ENCODE measurements around the gene ZNF791. TPM values are rescaled to one million over a fixed set of nuclear protein-coding genes. Genes with fewer than 3 reads are reported as not detected.
"Not testable (repeated sequence)": the region's sequence is repeated elsewhere in the genome, so short reads cannot be mapped to it uniquely, and the experiment has no call there.

Gene ZNF791
- polyA plus RNA-seq, 2 donors, result 5.1 to 8.1 TPM

DNA sequence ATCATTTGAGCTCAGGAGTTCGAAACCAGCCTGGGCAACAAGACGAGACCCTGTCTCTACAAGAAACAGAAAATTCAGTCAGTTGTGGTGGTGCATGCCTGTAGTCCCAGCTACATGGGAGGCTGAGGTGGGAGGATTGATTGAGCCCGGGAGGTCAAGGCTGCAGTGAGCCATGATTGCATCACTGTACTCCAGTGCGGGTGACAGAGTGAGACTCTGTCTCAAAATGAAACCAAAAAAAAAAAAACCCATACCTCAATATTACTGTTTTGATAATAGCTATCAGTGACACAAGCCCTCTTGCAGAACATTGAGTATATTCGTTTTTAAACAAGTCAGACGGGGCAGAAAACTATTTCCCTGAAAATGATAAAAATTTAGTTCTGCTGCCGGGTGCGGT is 16.2 kb downstream of the ZNF791 start:
- no peak overlapping the region for H3K27ac ChIP-seq (ENCODE audit: low read depth in 2 of 2, low read length in 1 of 2)
- H3K4me3 ChIP-seq (ENCODE audit: low read depth in 1 of 2, low read length in 2 of 2), result no peak overlapping the region
- H3K9me3 ChIP-seq (ENCODE audit: control insufficient read depth in 2 of 2, insufficient read depth in 1 of 2, low read depth in 1 of 2, low read length in 1 of 2), result peaks cover 0 to 9% of the 10 kb centered on the region in 2 donors
- no peaks in the 10 kb centered on the region for H3K27me3 ChIP-seq (ENCODE audit: control insufficient read depth in 1 of 2, insufficient read depth in 2 of 2, low read length in 2 of 2)
- 84 to 93% methylated on average over 8 of the region's 8 CpGs for WGBS, 2 donors
- H3K4me1 ChIP-seq (ENCODE audit: control insufficient read depth in 2 of 2, insufficient read depth in 2 of 2, low read length in 1 of 2), result no peaks in the 10 kb centered on the region
- H3K36me3 ChIP-seq (ENCODE audit: control insufficient read depth in 2 of 2, insufficient read depth in 2 of 2, low read length in 1 of 2), result peaks cover 15 to 20% of the 10 kb centered on the region in 2 donors

DNA sequence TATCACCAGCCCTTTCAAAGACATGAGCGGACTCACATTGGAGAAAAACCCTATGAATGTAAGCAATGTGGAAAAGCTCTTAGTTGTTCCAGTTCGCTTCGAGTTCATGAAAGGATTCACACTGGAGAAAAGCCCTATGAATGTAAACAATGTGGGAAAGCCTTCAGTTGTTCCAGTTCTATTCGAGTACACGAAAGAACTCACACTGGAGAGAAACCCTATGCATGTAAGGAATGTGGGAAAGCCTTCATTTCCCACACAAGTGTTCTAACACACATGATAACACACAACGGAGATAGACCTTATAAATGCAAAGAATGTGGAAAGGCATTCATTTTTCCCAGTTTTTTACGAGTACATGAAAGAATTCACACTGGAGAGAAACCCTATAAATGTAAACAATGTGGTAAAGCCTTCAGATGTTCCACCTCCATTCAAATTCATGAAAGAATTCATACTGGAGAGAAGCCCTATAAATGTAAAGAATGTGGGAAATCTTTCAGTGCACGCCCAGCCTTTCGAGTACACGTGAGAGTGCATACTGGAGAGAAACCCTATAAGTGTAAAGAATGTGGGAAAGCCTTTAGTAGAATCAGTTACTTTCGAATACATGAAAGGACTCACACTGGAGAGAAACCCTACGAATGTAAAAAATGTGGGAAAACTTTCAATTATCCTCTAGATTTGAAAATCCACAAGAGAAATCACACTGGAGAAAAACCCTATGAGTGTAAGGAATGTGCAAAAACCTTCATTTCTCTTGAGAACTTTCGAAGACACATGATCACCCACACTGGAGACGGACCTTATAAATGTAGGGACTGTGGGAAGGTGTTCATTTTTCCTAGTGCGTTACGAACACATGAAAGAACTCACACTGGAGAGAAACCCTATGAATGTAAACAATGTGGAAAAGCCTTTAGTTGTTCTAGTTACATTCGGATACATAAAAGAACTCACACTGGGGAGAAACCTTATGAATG is 17.6 kb downstream of the ZNF791 start:
- H3K36me3 ChIP-seq (ENCODE audit: control insufficient read depth in 2 of 2, insufficient read depth in 2 of 2, low read length in 1 of 2), result peaks cover 15 to 20% of the 10 kb centered on the region in 2 donors
- no peak overlapping the region for H3K27ac ChIP-seq (ENCODE audit: low read depth in 2 of 2, low read length in 1 of 2)
- H3K4me1 ChIP-seq (ENCODE audit: control insufficient read depth in 2 of 2, insufficient read depth in 2 of 2, low read length in 1 of 2), result no peaks in the 10 kb centered on the region
- WGBS, 2 donors, result 97 to 98% methylated on average over 17 of the region's 17 CpGs
- H3K27me3 ChIP-seq (ENCODE audit: control insufficient read depth in 1 of 2, insufficient read depth in 2 of 2, low read length in 2 of 2), result no peaks in the 10 kb centered on the region
- no peak overlapping the region for H3K4me3 ChIP-seq (ENCODE audit: low read depth in 1 of 2, low read length in 2 of 2)
- peaks cover 0 to 9% of the 10 kb centered on the region in 2 donors for H3K9me3 ChIP-seq (ENCODE audit: control insufficient read depth in 2 of 2, insufficient read depth in 1 of 2, low read depth in 1 of 2, low read length in 1 of 2)

DNA sequence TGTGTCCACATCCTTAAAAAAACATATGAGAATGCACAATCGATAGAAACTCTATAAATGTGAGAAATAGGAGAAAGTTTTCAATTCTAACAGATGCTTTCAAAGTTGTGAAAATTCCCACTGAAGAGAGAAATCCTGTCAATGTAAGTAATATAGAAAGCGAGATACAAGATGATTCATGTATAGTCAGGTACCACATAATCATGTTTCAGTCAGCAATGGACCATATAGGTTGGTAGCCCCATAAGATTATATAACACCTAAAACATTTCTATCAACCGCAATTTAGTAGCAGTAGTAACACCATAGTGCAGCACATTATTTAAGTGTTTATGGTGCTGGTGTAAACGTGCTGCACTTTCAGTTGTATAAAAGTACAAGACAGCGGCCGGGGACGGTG is 18.5 kb downstream of the ZNF791 start:
- peaks cover 13 to 20% of the 10 kb centered on the region in 2 donors for H3K36me3 ChIP-seq (ENCODE audit: control insufficient read depth in 2 of 2, insufficient read depth in 2 of 2, low read length in 1 of 2)
- no peak overlapping the region for H3K4me3 ChIP-seq (ENCODE audit: low read depth in 1 of 2, low read length in 2 of 2)
- H3K4me1 ChIP-seq (ENCODE audit: control insufficient read depth in 2 of 2, insufficient read depth in 2 of 2, low read length in 1 of 2), result no peaks in the 10 kb centered on the region
- 90 to 96% methylated on average over 7 of the region's 7 CpGs for WGBS, 2 donors
- H3K27me3 ChIP-seq (ENCODE audit: control insufficient read depth in 1 of 2, insufficient read depth in 2 of 2, low read length in 2 of 2), result no peaks in the 10 kb centered on the region
- no peak overlapping the region for H3K27ac ChIP-seq (ENCODE audit: low read depth in 2 of 2, low read length in 1 of 2)
- peaks cover 0 to 9% of the 10 kb centered on the region in 2 donors for H3K9me3 ChIP-seq (ENCODE audit: control insufficient read depth in 2 of 2, insufficient read depth in 1 of 2, low read depth in 1 of 2, low read length in 1 of 2)

DNA sequence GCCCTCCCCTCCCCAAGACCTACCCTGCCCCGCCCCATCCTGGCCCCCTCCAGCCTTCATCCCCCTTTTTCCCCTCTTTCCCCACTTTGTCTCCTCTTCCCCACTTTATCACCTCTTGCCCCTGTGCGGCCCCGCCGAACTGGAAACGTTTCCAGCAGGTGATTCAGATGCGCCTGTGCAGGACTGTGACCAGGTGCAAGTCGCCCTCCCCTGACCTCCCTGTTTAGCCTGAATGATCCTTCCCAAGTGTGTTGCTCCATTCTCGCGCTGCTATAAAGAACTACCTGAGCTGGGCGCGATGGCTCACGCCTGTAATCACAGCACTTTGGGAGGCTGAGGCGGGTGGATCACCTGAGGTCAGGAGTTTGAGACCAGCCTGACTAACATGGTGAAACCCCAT is 25.9 kb downstream of the ZNF791 start:
- Histone ChIP-seq H3K9me3 (ENCODE audit: control insufficient read depth in 2 of 2, insufficient read depth in 1 of 2, low read depth in 1 of 2, low read length in 1 of 2) (no peaks in the 10 kb centered on the region), H3K4me1 (ENCODE audit: control insufficient read depth in 2 of 2, insufficient read depth in 2 of 2, low read length in 1 of 2) (peaks cover 0 to 7% of the 10 kb centered on the region in 2 donors), H3K27me3 (ENCODE audit: control insufficient read depth in 1 of 2, insufficient read depth in 2 of 2, low read length in 2 of 2) (no peaks in the 10 kb centered on the region), H3K4me3 (ENCODE audit: low read depth in 1 of 2, low read length in 2 of 2) (no peak overlapping the region), H3K27ac (ENCODE audit: low read depth in 2 of 2, low read length in 1 of 2) (no peak overlapping the region), H3K36me3 (ENCODE audit: control insufficient read depth in 2 of 2, insufficient read depth in 2 of 2, low read length in 1 of 2) (no peaks in the 10 kb centered on the region)
- 82 to 86% methylated on average over 13 of the region's 13 CpGs for WGBS, 2 donors

DNA sequence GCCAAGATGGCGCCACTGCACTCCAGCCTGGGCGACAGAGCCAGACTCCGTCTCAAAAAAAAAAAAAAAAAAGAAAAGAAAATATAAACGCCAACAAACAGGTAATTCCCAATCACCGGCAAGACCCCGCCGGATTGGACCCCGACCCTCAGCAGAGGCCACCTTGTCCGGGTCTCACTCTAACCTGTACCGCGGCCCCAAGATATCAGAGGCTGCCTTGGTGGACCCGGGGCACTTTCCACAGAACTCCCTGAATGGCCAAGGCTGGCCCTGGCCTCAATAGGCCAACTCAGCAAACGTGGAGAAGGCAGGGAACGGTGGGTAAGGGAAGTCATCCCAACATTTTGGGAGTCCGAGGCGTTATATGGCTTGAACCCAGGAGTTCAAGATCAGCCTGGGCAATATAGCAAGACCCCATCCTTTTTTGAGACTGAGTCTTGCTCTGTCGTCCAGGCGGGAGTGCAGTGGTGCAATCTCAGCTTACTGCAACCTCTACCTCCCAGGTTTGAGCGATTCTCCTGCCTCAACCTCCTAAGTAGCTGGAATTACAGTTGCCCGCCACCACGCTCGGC is 28.0 kb downstream of the ZNF791 start:
- Histone ChIP-seq H3K4me3 (ENCODE audit: low read depth in 1 of 2, low read length in 2 of 2) (no peak overlapping the region), H3K27ac (ENCODE audit: low read depth in 2 of 2, low read length in 1 of 2) (no peak overlapping the region), H3K9me3 (ENCODE audit: control insufficient read depth in 2 of 2, insufficient read depth in 1 of 2, low read depth in 1 of 2, low read length in 1 of 2) (no peaks in the 10 kb centered on the region), H3K4me1 (ENCODE audit: control insufficient read depth in 2 of 2, insufficient read depth in 2 of 2, low read length in 1 of 2) (peaks cover 0 to 7% of the 10 kb centered on the region in 2 donors), H3K27me3 (ENCODE audit: control insufficient read depth in 1 of 2, insufficient read depth in 2 of 2, low read length in 2 of 2) (no peaks in the 10 kb centered on the region), H3K36me3 (ENCODE audit: control insufficient read depth in 2 of 2, insufficient read depth in 2 of 2, low read length in 1 of 2) (no peaks in the 10 kb centered on the region)
- WGBS, 2 donors, result 93 to 96% methylated on average over 19 to 22 of the region's 22 CpGs

DNA sequence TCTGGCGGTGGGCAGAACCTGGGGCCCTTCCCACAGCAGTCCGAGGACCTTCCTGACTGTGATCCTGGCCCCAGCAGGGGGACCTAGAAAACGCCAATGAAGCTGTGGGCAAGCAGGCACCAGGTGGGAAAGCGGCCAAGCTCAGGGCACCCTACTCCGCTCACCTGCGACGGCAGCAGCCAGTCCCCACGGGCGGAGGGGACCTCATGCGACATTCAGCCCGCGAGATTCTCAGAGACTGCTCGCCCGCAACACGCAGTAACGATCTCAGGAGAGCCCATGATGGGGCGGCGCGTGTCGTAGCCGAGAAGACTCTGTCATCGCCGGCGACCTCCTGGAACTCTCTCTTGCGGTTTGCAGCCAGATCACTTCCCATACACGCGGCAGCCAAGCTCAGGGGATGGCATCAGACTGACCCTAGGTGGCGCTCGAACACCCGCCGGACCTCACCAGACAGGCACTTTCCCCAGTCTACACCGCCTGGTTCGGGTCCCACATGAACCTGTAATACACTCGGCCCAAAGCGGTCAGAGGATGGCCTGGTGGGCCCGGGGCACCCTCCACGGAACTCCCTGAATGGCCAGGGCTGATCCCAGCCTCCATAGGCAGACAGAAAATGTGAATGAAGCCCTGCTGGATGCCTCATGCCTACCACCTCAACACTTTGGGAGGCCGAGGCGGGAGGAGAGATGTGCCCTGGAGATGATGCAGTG is 29.3 kb downstream of the ZNF791 start:
- Histone ChIP-seq H3K36me3 (ENCODE audit: control insufficient read depth in 2 of 2, insufficient read depth in 2 of 2, low read length in 1 of 2) (no peaks in the 10 kb centered on the region), H3K4me3 (ENCODE audit: low read depth in 1 of 2, low read length in 2 of 2) (peak overlapping the region in 1 of 2 donors; percentile 28), H3K27me3 (ENCODE audit: control insufficient read depth in 1 of 2, insufficient read depth in 2 of 2, low read length in 2 of 2) (no peaks in the 10 kb centered on the region), H3K9me3 (ENCODE audit: control insufficient read depth in 2 of 2, insufficient read depth in 1 of 2, low read depth in 1 of 2, low read length in 1 of 2) (no peaks in the 10 kb centered on the region), H3K27ac (ENCODE audit: low read depth in 2 of 2, low read length in 1 of 2) (no peak overlapping the region), H3K4me1 (ENCODE audit: control insufficient read depth in 2 of 2, insufficient read depth in 2 of 2, low read length in 1 of 2) (peaks cover 0 to 7% of the 10 kb centered on the region in 2 donors)
- 11% methylated on average over 39 of the region's 39 CpGs for WGBS, 2 donors

DNA sequence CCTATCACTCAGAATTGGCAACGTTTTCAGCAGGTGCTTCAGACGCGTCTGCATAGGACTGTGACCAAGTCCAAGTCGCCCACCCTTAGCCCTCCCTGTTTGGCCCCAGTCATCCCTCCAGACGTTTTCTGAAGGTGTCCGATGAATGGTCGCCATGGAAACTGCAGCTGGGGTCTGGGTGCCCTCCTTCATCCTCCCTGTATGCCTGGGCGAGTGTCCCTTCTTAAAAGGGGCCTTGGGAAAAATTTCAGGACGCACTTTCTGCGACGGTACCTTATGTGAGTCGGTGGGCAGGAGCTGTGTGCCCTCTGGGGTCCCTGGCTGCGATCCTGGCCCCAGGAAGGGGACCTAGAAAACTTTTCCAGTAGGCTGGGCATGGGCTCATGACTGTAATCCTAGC is 30.7 kb downstream of the ZNF791 start:
- Histone ChIP-seq H3K36me3 (ENCODE audit: control insufficient read depth in 2 of 2, insufficient read depth in 2 of 2, low read length in 1 of 2) (no peaks in the 10 kb centered on the region), H3K9me3 (ENCODE audit: control insufficient read depth in 2 of 2, insufficient read depth in 1 of 2, low read depth in 1 of 2, low read length in 1 of 2) (no peaks in the 10 kb centered on the region), H3K27ac (ENCODE audit: low read depth in 2 of 2, low read length in 1 of 2) (no peak overlapping the region), H3K27me3 (ENCODE audit: control insufficient read depth in 1 of 2, insufficient read depth in 2 of 2, low read length in 2 of 2) (no peaks in the 10 kb centered on the region), H3K4me3 (ENCODE audit: low read depth in 1 of 2, low read length in 2 of 2) (no peak overlapping the region), H3K4me1 (ENCODE audit: control insufficient read depth in 2 of 2, insufficient read depth in 2 of 2, low read length in 1 of 2) (peaks cover 0 to 7% of the 10 kb centered on the region in 2 donors)
- 68 to 74% methylated on average over 13 of the region's 13 CpGs for WGBS, 2 donors

DNA sequence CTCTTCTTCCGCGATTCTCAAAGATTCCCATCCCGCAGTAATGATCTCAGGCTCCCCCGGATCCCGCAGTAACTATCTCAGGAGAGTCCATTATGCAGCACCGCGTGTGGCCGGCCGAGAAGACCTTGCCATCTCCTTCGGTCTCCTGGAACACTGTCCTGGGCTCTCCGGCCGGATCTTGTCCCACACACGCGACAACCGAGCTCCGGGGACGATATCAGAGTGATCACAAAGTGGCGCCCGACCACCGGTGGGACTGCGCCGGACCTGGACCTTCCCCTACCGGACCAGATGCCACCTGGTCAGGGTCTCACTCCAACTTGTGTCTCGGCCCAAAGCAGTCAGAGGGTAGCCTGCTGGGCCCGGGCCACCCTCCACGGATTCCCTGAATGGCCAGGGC is 31.8 kb downstream of the ZNF791 start:
- Histone ChIP-seq H3K4me3 (ENCODE audit: low read depth in 1 of 2, low read length in 2 of 2) (no peak overlapping the region), H3K27me3 (ENCODE audit: control insufficient read depth in 1 of 2, insufficient read depth in 2 of 2, low read length in 2 of 2) (no peaks in the 10 kb centered on the region)
- 92 to 94% methylated on average over 26 of the region's 26 CpGs for WGBS, 2 donors

DNA sequence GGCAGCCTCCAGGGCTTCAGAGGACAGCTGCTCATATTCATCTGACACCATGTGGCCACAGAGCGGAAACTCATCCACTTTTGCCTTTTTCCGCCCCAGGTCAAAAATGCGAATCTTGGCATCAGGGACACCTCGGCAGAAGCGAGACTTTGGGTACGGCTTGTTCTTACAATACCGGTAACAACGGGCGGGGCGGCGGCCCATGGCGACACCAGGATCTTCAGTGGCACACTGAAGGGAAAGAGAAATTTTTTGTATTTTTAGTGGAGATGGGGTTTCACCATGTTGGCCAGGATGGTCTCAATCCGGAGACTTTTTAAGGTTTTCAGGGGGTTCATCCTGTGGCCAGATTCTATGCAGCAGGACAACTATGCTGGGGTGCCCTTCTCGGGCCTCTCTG is 33.0 kb downstream of the ZNF791 start:
- H3K27ac ChIP-seq (ENCODE audit: low read depth in 2 of 2, low read length in 1 of 2); H3K9me3 ChIP-seq (ENCODE audit: control insufficient read depth in 2 of 2, insufficient read depth in 1 of 2, low read depth in 1 of 2, low read length in 1 of 2); H3K27me3 ChIP-seq (ENCODE audit: control insufficient read depth in 1 of 2, insufficient read depth in 2 of 2, low read length in 2 of 2); H3K36me3 ChIP-seq (ENCODE audit: control insufficient read depth in 2 of 2, insufficient read depth in 2 of 2, low read length in 1 of 2); H3K4me3 ChIP-seq (ENCODE audit: low read depth in 1 of 2, low read length in 2 of 2): not testable (repeated sequence)
- 94 to 99% methylated on average over 14 of the region's 14 CpGs for WGBS, 2 donors
- H3K4me1 ChIP-seq (ENCODE audit: control insufficient read depth in 2 of 2, insufficient read depth in 2 of 2, low read length in 1 of 2), result peaks cover 5 to 14% of the 10 kb centered on the region in 2 donors

More for the DNA sequence above, 31.8 kb downstream of the ZNF791 start:
- H3K4me1 ChIP-seq (ENCODE audit: control insufficient read depth in 2 of 2, insufficient read depth in 2 of 2, low read length in 1 of 2), result peaks cover 0 to 7% of the 10 kb centered on the region in 2 donors
- H3K9me3 ChIP-seq (ENCODE audit: control insufficient read depth in 2 of 2, insufficient read depth in 1 of 2, low read depth in 1 of 2, low read length in 1 of 2), result no peaks in the 10 kb centered on the region
- no peaks in the 10 kb centered on the region for H3K36me3 ChIP-seq (ENCODE audit: control insufficient read depth in 2 of 2, insufficient read depth in 2 of 2, low read length in 1 of 2)
- no peak overlapping the region for H3K27ac ChIP-seq (ENCODE audit: low read depth in 2 of 2, low read length in 1 of 2)
